GM19324 (cell line): ENCODE data around the gene B3GALT6.

Experiments used
- ATAC-seq: cut with Tn5 transposase; IDR thresholded peaks from one replicate; pipeline ENCODE4 v1.9.1; 2021; ENCODE audit warnings: mild to moderate bottlenecking, moderate library complexity; ENCODE audit not compliant: unreplicated experiment, low FRiP score

Gene B3GALT6

GRCh38 chr1:1200876-1201810, 30.9 kb upstream of the B3GALT6 start:
- ATAC-seq = no peak

DNA sequence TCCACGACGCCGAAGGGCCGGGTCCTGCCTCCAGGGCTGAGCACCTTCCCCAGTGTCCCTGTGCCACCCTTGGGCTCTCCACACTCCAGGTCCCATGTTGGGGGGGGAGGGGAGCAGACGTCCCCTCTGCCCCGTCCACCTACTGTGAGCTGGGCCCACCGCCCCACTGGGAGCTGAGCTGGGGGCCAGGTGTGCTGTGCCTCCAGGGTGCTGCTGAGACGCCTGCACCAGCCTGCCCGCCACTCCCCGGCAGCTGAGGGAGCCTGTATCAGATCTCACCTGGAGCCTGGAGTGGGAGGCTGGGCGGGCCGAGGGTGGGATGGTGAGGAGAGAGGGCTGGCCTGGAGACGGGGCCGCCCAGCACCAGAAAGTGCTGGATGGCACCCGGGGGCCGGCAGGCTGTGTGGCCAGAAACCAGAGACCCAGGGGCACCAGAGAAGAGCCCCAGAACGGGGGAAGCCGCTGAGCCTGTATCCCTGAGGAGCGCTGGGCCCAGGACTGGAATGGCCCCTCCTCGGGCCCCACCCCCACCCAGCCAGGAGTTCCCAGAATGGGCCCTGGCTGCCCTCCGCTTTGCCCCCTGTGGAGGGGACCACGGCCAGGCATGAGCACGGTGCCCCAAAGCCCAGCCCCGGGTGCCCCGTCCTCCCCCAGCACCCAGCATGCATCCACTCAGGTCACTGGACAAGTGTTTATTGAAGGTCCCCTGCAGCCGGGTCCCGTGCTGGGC, 29.0 kb upstream of the B3GALT6 start:
- no peak for ATAC-seq

- ATAC-seq = no peak
Measured at GRCh38 chr1:1203561-1204424, 28.2 kb upstream of the B3GALT6 start.

- no peak for ATAC-seq
Measured at GRCh38 chr1:1204425-1204920, 27.6 kb upstream of the B3GALT6 start.

GRCh38 chr1:1204998-1205768, 26.9 kb upstream of the B3GALT6 start:
- ATAC-seq = no peak

DNA sequence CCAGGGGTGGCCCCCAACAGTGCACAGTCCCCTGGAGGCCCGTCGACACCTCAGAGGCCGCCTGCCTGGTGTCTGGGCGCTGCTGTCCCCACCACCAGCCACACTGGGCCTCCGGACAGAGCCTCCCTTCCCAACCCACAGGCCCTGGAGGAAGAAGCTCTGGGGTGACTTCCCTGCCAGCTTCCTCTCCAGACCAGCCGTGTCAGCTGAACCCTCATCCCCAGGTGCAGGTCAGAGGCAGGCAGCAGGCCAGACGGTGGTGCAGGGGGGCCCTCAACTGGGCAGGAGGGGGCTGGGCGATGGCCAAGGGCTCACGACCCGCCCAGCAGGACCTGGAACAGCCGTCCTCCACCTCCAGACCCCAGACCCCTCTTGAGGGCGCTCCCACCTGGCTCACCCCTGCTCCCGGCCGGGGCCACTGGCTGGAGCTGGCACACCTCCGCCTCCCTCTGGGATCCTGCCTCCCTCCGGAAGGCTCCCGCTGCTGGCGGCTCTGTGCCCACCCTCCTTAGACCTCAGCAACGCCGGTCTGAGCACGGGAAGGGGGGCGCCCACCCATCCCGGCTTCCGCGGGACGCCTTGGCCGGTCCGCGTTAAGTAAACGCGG, 26.2 kb upstream of the B3GALT6 start:
- ATAC-seq = no peak

DNA sequence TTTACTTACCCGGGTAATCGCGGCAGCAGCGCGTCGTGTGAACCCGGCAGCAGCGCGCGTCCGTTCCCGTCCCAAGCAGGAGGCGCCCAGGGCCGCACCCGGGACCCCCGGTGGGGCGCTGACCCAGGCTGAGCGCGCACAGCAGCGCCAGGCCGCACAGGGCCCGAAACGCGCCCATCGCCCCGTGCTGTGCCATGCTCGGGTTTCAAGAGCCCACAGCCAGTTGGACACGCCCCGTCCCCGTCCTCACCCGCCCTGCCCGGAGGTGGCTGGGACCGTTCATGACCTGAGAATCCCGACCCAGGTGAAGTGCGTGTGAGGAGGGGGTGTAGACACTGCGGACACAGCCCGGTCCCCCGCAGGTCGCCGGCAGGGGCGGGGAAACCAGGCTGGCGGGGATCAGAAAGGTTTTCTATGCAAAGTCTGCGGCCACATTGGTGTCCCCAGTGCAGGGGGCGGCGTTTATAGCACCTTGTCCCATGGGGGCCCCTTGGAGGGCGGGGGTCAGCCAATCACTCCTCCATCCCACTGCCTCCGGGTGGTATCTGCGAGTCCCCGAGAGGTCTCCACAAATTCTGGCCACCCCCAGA, 25.6 kb upstream of the B3GALT6 start, which contains the start of gene TNFRSF18:
TSS of gene TNFRSF18 (minus strand) at position 217 of the 590 bp plus-strand sequence. CDS start at position 196, 21 bp downstream.
- ATAC-seq = no peak

- no peak for ATAC-seq
Measured at GRCh38 chr1:1206966-1207531, 25.0 kb upstream of the B3GALT6 start.

DNA sequence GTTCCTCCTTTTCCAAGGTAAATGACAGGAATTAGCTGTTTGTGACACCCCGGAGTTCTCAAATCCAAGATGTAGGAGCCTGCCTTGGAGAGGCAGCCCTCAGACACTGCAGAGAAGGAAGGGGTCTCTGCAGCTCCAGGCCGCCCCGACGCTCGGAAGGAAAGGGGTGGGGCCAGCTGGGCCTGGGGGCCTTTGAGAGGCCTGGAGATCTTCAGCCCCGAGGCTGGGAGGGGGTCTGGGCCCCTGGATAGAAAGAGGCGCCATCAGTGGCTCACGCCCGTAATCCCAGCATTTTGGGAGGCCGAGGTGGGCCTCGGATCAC, 24.5 kb upstream of the B3GALT6 start:
- ATAC-seq = no peak

DNA sequence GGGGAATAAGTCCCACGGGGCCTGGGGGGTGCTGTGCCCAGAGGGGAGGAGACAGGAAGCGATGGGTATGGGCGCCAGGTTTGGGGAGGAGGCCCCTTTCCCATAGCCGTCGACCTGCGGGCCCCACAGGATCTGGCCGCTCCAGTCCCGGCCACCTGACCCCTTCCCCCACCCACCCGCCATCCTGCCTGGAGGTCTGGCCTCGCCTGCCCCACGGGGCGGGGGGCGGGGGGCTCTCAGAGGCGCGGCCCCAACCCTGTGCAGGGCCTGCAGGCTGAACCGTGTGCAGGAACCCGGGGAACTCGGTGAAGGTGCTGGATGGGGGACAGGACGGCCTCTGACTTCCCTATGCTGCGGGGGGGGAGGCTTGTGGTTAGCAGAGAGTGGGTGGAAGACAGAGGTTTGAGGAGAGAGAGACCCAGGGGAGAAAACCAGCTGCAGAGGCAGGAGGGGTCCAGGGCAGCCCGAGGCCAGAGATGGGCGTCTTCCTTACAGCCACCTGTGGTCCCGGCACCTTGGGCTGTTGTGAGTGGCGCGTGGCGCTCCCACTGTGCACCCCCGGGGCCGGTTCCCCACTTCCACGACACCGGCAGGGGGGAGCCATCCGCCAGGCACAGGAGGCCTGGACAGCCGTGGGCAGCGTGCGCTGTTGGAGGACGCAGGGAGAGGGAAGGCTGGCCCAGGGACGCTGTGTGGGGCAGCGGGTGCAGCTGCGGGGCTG, 23.2 kb upstream of the B3GALT6 start:
- no peak for ATAC-seq

- no peak for ATAC-seq
Measured at GRCh38 chr1:1210726-1211540, 21.1 kb upstream of the B3GALT6 start.

DNA sequence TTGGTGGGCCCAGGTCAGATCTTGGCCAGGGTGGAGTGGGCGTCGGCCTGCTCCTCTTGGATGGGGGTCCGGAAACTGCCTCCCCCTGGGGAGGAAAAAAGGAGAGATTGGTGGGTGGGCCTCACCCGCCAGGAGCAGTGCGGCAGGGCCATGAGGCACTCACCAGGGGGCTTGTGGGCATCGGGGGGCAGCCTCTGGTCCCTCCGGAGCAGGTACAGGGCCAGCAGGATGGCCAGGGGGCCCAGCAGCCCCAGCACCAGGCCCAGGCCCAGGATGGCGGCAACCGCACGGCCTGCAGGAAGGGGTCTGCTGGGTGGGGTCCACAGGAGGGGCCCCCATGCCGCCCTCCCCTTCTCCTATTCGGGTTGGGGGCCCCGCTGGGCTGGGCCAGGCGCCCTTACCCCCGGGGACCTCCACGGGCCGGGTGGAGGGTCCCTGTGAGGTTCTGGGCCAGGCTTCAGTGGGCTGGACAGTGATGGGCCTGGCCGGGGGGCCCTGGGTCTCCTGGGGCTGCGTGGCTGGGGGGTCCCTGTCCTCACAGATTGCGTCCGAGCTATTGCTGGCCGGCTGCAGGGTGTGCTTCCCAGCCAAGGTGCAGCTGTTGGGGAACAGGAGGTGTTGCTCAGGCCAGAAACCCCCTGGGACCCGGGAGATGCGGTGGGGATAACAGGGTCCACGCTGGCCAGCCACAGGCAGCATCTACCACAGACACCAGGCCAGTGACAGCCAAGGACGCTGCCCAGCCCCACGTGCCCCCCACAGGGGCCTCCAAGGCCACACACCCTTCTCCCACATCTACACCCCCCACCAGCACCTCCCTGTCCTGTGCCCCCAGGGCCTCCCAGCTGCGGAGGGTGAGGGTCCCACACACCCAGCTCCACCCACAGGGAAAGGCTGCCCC, 20.2 kb upstream of the B3GALT6 start:
- no peak for ATAC-seq

- no peak for ATAC-seq
Measured at GRCh38 chr1:1212780-1213344, 19.2 kb upstream of the B3GALT6 start.

GRCh38 chr1:1213345-1214265, 18.4 kb upstream of the B3GALT6 start, which contains the start of gene TNFRSF4:
TSS of gene TNFRSF4 (minus strand) at chr1:1214153. CDS start at chr1:1214127, 26 bp downstream.
- ATAC-seq = no peak
